Measurements from ENCODE around the gene WSB1. TPM values are rescaled to one million over a fixed set of nuclear protein-coding genes. Genes with fewer than 3 reads are reported as not detected.

The WSB1 gene
- polyA plus RNA-seq, 1 experiment: 163 TPM

- ChIA-PET POLR2A (no interaction called here), CTCF (interaction anchor here (1.1 to 3.3 kb wide), 4 partner anchors 8 to 237 kb away, joined by 3 to 14 read pairs (median 6); no protein-coding TSS in a partner anchor)
- no peak for TF ChIP-seq CTCF (IDR thresholded peaks at IDR 0.05; ENCODE audit: insufficient read depth, low read depth, low read length)
- H3K27me3 ChIP-seq (ENCODE audit: control insufficient read depth, insufficient read depth, low read length): no peaks in the 10 kb centered on the region
- no peak for DNase-seq (ENCODE audit: low read depth)
- no peak overlapping the region for H3K4me3 ChIP-seq (ENCODE audit: low read depth, low read length)
- H3K36me3 ChIP-seq (ENCODE audit: control insufficient read depth, insufficient read depth, low read length): no peaks in the 10 kb centered on the region
Observed at GRCh38 chr17:27362503-27362902, 68.6 kb downstream of the WSB1 start.

- no peak for DNase-seq (ENCODE audit: low read depth)
- ChIA-PET CTCF (interaction anchor here (1.1 to 3.3 kb wide), 5 partner anchors 9 to 236 kb away, joined by 3 to 14 read pairs (median 3); no protein-coding TSS in a partner anchor), POLR2A (no interaction called here)
- no peak for TF ChIP-seq CTCF (IDR thresholded peaks at IDR 0.05; ENCODE audit: insufficient read depth, low read depth, low read length)
- Histone ChIP-seq H3K4me3 (ENCODE audit: low read depth, low read length) (no peak overlapping the region), H3K27me3 (ENCODE audit: control insufficient read depth, insufficient read depth, low read length) (no peaks in the 10 kb centered on the region), H3K36me3 (ENCODE audit: control insufficient read depth, insufficient read depth, low read length) (no peaks in the 10 kb centered on the region)
Observed at GRCh38 chr17:27362909-27363308, 69.0 kb downstream of the WSB1 start.

- DNase-seq (ENCODE audit: low read depth): no peak
- no peaks in the 10 kb centered on the region for H3K36me3 ChIP-seq (ENCODE audit: control insufficient read depth, insufficient read depth, low read length)
- no peak for TF ChIP-seq CTCF (IDR thresholded peaks at IDR 0.05; ENCODE audit: insufficient read depth, low read depth, low read length)
- CTCF ChIA-PET: interaction anchor here (0.8 to 3.3 kb wide), 7 partner anchors 9 to 236 kb away, joined by 3 to 14 read pairs (median 4); no protein-coding TSS in a partner anchor
- no peak overlapping the region for H3K4me3 ChIP-seq (ENCODE audit: low read depth, low read length)
- POLR2A ChIA-PET: no interaction called here
- no peaks in the 10 kb centered on the region for H3K27me3 ChIP-seq (ENCODE audit: control insufficient read depth, insufficient read depth, low read length)
Observed at GRCh38 chr17:27363326-27363725, 69.4 kb downstream of the WSB1 start.

Small RNA genes within 50 kb of the gene (small RNA-seq; reads per million reads assigned to genes)
- not detected for gene MIR4522 (ENCODE audit: insufficient read length, low read depth, low replicate concordance)

Other genes starting within 250 kb of the WSB1 start
- gene KSR1, start 162.3 kb downstream of the WSB1 start, polyA plus RNA-seq (2011; rRNA removed): 5.6 and 6.8 TPM in 2 replicates

All from BJ (cell line).